Measurements from ENCODE around the gene PPP1R9A.

The PPP1R9A gene

GRCh38 chr7:94907026-94907810, at the start of gene PPP1R9A:
PPP1R9A (plus strand) TSS chr7:94907594; CDS start chr7:94910114, 2,520 bp downstream.
- DNase-seq: no peak

- DNase-seq: no peak
Measured at GRCh38 chr7:94871132-94871531, 36.3 kb upstream of the PPP1R9A start.

GRCh38 chr7:94873239-94873638, 34.2 kb upstream of the PPP1R9A start:
- DNase-seq: no peak

GRCh38 chr7:94874036-94874785, 33.2 kb upstream of the PPP1R9A start:
- no peak for DNase-seq

- no peak for DNase-seq
Measured at GRCh38 chr7:94875201-94875600, 32.2 kb upstream of the PPP1R9A start.

- DNase-seq: no peak
Measured at GRCh38 chr7:94877731-94878670, 29.4 kb upstream of the PPP1R9A start.

- DNase-seq: no peak
Measured at GRCh38 chr7:94882891-94883290, 24.5 kb upstream of the PPP1R9A start.

- no peak for DNase-seq
Measured at GRCh38 chr7:94883616-94884015, 23.8 kb upstream of the PPP1R9A start.

GRCh38 chr7:94888551-94888950, 18.8 kb upstream of the PPP1R9A start:
- DNase-seq: no peak

- DNase-seq: no peak
Measured at GRCh38 chr7:94888995-94889523, 18.3 kb upstream of the PPP1R9A start.

- no peak for DNase-seq
Measured at GRCh38 chr7:94890216-94890615, 17.2 kb upstream of the PPP1R9A start.

- no peak for DNase-seq
Measured at GRCh38 chr7:94893661-94894060, 13.7 kb upstream of the PPP1R9A start.

- no peak for DNase-seq
Measured at GRCh38 chr7:94897541-94897940, 9.9 kb upstream of the PPP1R9A start.

- no peak for DNase-seq
Measured at GRCh38 chr7:94898340-94898739, 9.1 kb upstream of the PPP1R9A start.

GRCh38 chr7:94901981-94902380, 5.4 kb upstream of the PPP1R9A start:
- no peak for DNase-seq

GRCh38 chr7:94903971-94904370, 3.4 kb upstream of the PPP1R9A start:
- no peak for DNase-seq

GRCh38 chr7:94904982-94905381, 2.4 kb upstream of the PPP1R9A start:
- no peak for DNase-seq

GRCh38 chr7:94906065-94906851, 1.1 kb upstream of the PPP1R9A start:
- DNase-seq: no peak

GRCh38 chr7:94907811-94908322, 473 bp downstream of the PPP1R9A start:
- no peak for DNase-seq

GRCh38 chr7:94908323-94909178, 1.2 kb downstream of the PPP1R9A start:
- DNase-seq: no peak

- DNase-seq: no peak
Measured at GRCh38 chr7:94909179-94909466, 1.7 kb downstream of the PPP1R9A start.

Measured in CD4-positive, alpha-beta T cell treated with Interleukin-6 for 4 hours (primary cell).